ENCODE results near the gene CD9. TPM values are rescaled to one million over a fixed set of nuclear protein-coding genes. Genes with fewer than 3 reads are reported as not detected.
A peak's percentile ranks its signal among the peaks of the same experiment; 100 is the strongest.

CD9 gene
- total and polyA plus RNA-seq, 2 of the 8 experiments (the other 6 are each of a cell fraction or from before 2014, with no cell fraction given), result 168 to 319 TPM

- no peak overlapping the region for H3K9ac ChIP-seq (replicated peaks in 1 of 4; ENCODE audit: extremely low read depth in 1 of 4, low read depth in 3 of 4, low read length in 3 of 4)
- H2BK120ac ChIP-seq (replicated peaks; ENCODE audit: low read depth, low read length), result peak overlapping the region; percentile 10
- peak overlapping the region; percentile 77 for H2BK12ac ChIP-seq (ENCODE audit: low read depth, low read length)
- no peak overlapping the region for H4K8ac ChIP-seq (ENCODE audit: extremely low read depth, insufficient read depth, low read length)
- H3K14ac ChIP-seq (ENCODE audit: insufficient read length), result no peak overlapping the region
- H3K4me2 ChIP-seq (ENCODE audit: insufficient read depth in 1 of 2, low read depth in 2 of 2, low read length in 2 of 2), result 0 out of 4 replicates have a peak overlapping the region, but pooled peaks of 1 of the 2 experiments have one; percentile 10
- H4K20me1 ChIP-seq (replicated peaks in 1 of 2; ENCODE audit: control insufficient read depth in 1 of 2, insufficient read depth in 2 of 2, low read length in 2 of 2), result no peaks in the 10 kb centered on the region
- H3K23ac ChIP-seq (ENCODE audit: insufficient read length), result no peak overlapping the region
- peak overlapping the region; percentile 96 for H2BK20ac ChIP-seq (ENCODE audit: low read length)
- peak overlapping the region; percentile 87 for H2BK5ac ChIP-seq (ENCODE audit: low read depth, low read length)
- H3K79me1 ChIP-seq (ENCODE audit: low read depth, low read length), result no peaks in the 10 kb centered on the region
- H3K4me3 ChIP-seq (ENCODE audit: extremely low read depth in 1 of 4, insufficient read depth in 2 of 4, low read depth in 3 of 4, low read length in 4 of 4), result no peak overlapping the region
- peak overlapping the region; percentile 58 for H4K91ac ChIP-seq (replicated peaks; ENCODE audit: insufficient read length, low read length)
- H3K79me2 ChIP-seq (ENCODE audit: control insufficient read depth in 1 of 2, insufficient read depth in 2 of 2, low read length in 2 of 2), result no peaks in the 10 kb centered on the region
- H2AFZ ChIP-seq (ENCODE audit: low read length), result no peak overlapping the region
- H2AK5ac ChIP-seq (ENCODE audit: low read depth, low read length), result peak overlapping the region; percentile 71; the same call in 1 of the 2 replicates
- peaks cover 2% of the 10 kb centered on the region for H3K23me2 ChIP-seq (ENCODE audit: low read depth, low read length)
- CTCF ChIA-PET (ENCODE audit: partially characterized antibody), result interaction anchor here (1.0 to 10.4 kb wide), 16 partner anchors 9 to 289 kb away, joined by 3 to 433 read pairs (median 5); partner anchors contain the start of gene CD9
- peak overlapping the region; percentile 31; the same call in 1 of the 2 replicates for H3K27ac ChIP-seq (ENCODE audit: low read depth, low read length)
- H3K4me1 ChIP-seq (replicated peaks in 1 of 4; ENCODE audit: control insufficient read depth in 3 of 4, insufficient read depth in 4 of 4, low read length in 3 of 4), result peaks cover 19 to 35% (median 30%) of the 10 kb centered on the region in 4 experiments
- H3K4ac ChIP-seq (replicated peaks; ENCODE audit: insufficient read length, low read depth, low read length), result peak overlapping the region; percentile 3
- no peak overlapping the region for H3K56ac ChIP-seq (replicated peaks; ENCODE audit: insufficient read length, low read depth, low read length)
- peak overlapping the region; percentile 94 for H3K18ac ChIP-seq (ENCODE audit: extremely low read depth, low read length)
- POLR2A ChIA-PET (ENCODE audit: partially characterized antibody), result interaction anchor here (0.7 to 2.3 kb wide), 11 partner anchors 10 to 328 kb away, joined by 3 to 11 read pairs (median 3); partner anchors contain the start of gene CD9
- H3K36me3 ChIP-seq (ENCODE audit: control insufficient read depth in 2 of 4, insufficient read depth in 4 of 4, low read length in 3 of 4), result no peaks in the 10 kb centered on the region
- no peak for DNase-seq (ENCODE audit: low read depth in 1 of 2, low spot score in 2 of 2)
- H4K5ac ChIP-seq (ENCODE audit: insufficient read length, low read depth, low read length), result no peak overlapping the region
- peak overlapping the region; percentile 99 for H2BK15ac ChIP-seq (ENCODE audit: low read length)
- WGBS, 2 experiments (ENCODE audit: extremely low coverage in 1 of 2, insufficient coverage in 1 of 2, insufficient read length in 1 of 2, insufficient replicate concordance in 2 of 2, low coverage in 1 of 2, low lambda C conversion rate in 2 of 2, missing lambda C conversion rate in 1 of 2), result 82% methylated on average over 9 of the region's 9 CpGs; no CpG with 5 or more reads in 1 of the 2 experiments
- no peaks in the 10 kb centered on the region for H3K27me3 ChIP-seq (replicated peaks in 1 of 4; ENCODE audit: control insufficient read depth in 3 of 4, extremely low read depth in 1 of 4, insufficient read depth in 3 of 4, low read length in 3 of 4)
- no peak for FAIRE-seq
- H3K9me3 ChIP-seq (ENCODE audit: insufficient read depth in 2 of 2, low read depth in 1 of 2, low read length in 1 of 2), result no peaks in the 10 kb centered on the region
- TF ChIP-seq ATF2 (IDR thresholded peaks at IDR 0.05; ENCODE audit: low read length) (no peak), CHD2 (IDR thresholded peaks at IDR 0.05; ENCODE audit: low read length) (no peak), SIRT6 (IDR thresholded peaks at IDR 0.05; ENCODE audit: low read length) (no peak), SIN3A (conservative IDR thresholded peaks at IDR 0.05 in 1 of 2, IDR thresholded peaks at IDR 0.05 in 1 of 2; ENCODE audit: low read depth in 1 of 2, low read length in 2 of 2) (no peak), KDM1A (IDR thresholded peaks at IDR 0.05; ENCODE audit: borderline replicate concordance, low read length) (no peak), RBBP5 (IDR thresholded peaks at IDR 0.05; ENCODE audit: borderline replicate concordance, low read depth, low read length) (no peak), FOSL1 (IDR thresholded peaks at IDR 0.05; ENCODE audit: insufficient read depth, low read depth, low read length) (no peak), TAF1 (IDR thresholded peaks at IDR 0.05; ENCODE audit: low read depth, low read length) (no peak), PHF8 (conservative IDR thresholded peaks at IDR 0.05; ENCODE audit: low read depth, low read length) (no peak), EGR1 (IDR thresholded peaks at IDR 0.05; ENCODE audit: borderline replicate concordance, low read depth, low read length) (no peak)
These were observed 73.5 kb downstream of the CD9 start for GRCh38 chr12:6273541-6274230.

Data from H1 (cell line).